Measurements from ENCODE around the gene CCM2L. TPM values are rescaled to one million over a fixed set of nuclear protein-coding genes. Genes with fewer than 3 reads are reported as not detected.

The CCM2L gene
- total and polyA plus RNA-seq, 2 of the 4 experiments (the other 2 are of a cell fraction), result not detected

DNA sequence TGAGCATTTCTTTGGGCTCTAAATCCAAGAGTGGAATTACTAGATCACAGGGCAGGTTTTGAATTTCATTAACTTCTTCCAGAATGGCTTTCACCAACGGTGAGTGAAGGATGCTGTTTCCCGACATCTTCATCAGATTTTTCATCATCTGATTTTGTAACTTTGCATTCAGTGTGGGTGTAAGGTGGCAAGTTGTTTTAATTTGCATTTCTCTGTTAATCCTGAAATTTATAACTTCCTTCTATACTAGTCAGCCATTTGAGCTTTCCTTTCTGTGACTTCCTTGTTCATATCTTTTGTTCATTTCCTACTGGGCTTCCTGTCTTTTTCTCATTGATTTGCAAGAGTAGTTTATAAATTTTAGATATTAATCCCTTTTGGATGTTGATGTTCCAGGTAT is 23.1 kb downstream of the CCM2L start:
- H4K5ac ChIP-seq (ENCODE audit: low read depth, low read length), result no peak overlapping the region
- no peak overlapping the region for H3K4ac ChIP-seq (ENCODE audit: low read depth, low read length)
- DNase-seq, result no peak
- H3K4me3 ChIP-seq (ENCODE audit: insufficient read depth, low read depth, low read length), result no peak overlapping the region
- ChIA-PET CTCF (no interaction called here), POLR2A (ENCODE audit: unreplicated experiment) (no interaction called here)
- no peak overlapping the region for H3K4me2 ChIP-seq (ENCODE audit: low read depth, low read length)
- intact Hi-C loops (cut with micrococcal nuclease) (no loop called here), in situ Hi-C loops (cut with MboI; ENCODE audit: low sequenced_read_pairs) (loop anchor here (5.0 kb wide), 1 partner anchor 211 kb away; no protein-coding TSS in a partner anchor), dilution Hi-C loops (cut with HindIII; ENCODE audit: low sequenced_read_pairs, unreplicated experiment) (no loop called here)
- H2BK20ac ChIP-seq (ENCODE audit: low read depth, low read length), result no peak overlapping the region
- no peaks in the 10 kb centered on the region for H3K9me1 ChIP-seq (ENCODE audit: insufficient read depth, low read length)
- no peak for ATAC-seq (ENCODE audit: low read depth)
- no peak overlapping the region for H3K9ac ChIP-seq (ENCODE audit: low read depth, low read length)
- H2BK15ac ChIP-seq (ENCODE audit: low read depth, low read length), result no peak overlapping the region
- no peak overlapping the region for H3K14ac ChIP-seq (replicated peaks; ENCODE audit: low read depth, low read length)
- H3K4me1 ChIP-seq (ENCODE audit: control insufficient read depth, insufficient read depth, low read length), result no peaks in the 10 kb centered on the region
- peaks cover 80% of the 10 kb centered on the region for H3K27me3 ChIP-seq (ENCODE audit: control insufficient read depth, insufficient read depth, low read length)
- H3K36me3 ChIP-seq (ENCODE audit: control insufficient read depth, insufficient read depth, low read length), result no peaks in the 10 kb centered on the region
- H4K20me1 ChIP-seq (ENCODE audit: insufficient read depth, low read length), result no peaks in the 10 kb centered on the region; the same call in 1 of the 2 replicates
- no peak overlapping the region for H2AK9ac ChIP-seq (replicated peaks; ENCODE audit: low read depth, low read length, poor library complexity)
- no peak overlapping the region for H3K56ac ChIP-seq (ENCODE audit: extremely low read depth, insufficient read depth, low read length)
- BruUV-seq (replicated peaks), result no TSS peak
- TF ChIP-seq MXI1 (IDR thresholded peaks at IDR 0.05; ENCODE audit: borderline replicate concordance, low read depth, low read length), result no peak
- no peak for TF ChIP-seq RCOR1 (IDR thresholded peaks at IDR 0.05; ENCODE audit: insufficient replicate concordance, low read length)
- no peak for TF ChIP-seq CHD1 (IDR thresholded peaks at IDR 0.05; ENCODE audit: low read depth, low read length)
- TF ChIP-seq FOS (IDR thresholded peaks at IDR 0.05; ENCODE audit: low read depth, low read length), result no peak
- no peak for TF ChIP-seq SMC3 (IDR thresholded peaks at IDR 0.05; ENCODE audit: low read depth, low read length)
- TF ChIP-seq, protein P1, sequence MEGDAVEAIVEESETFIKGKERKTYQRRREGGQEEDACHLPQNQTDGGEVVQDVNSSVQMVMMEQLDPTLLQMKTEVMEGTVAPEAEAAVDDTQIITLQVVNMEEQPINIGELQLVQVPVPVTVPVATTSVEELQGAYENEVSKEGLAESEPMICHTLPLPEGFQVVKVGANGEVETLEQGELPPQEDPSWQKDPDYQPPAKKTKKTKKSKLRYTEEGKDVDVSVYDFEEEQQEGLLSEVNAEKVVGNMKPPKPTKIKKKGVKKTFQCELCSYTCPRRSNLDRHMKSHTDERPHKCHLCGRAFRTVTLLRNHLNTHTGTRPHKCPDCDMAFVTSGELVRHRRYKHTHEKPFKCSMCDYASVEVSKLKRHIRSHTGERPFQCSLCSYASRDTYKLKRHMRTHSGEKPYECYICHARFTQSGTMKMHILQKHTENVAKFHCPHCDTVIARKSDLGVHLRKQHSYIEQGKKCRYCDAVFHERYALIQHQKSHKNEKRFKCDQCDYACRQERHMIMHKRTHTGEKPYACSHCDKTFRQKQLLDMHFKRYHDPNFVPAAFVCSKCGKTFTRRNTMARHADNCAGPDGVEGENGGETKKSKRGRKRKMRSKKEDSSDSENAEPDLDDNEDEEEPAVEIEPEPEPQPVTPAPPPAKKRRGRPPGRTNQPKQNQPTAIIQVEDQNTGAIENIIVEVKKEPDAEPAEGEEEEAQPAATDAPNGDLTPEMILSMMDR (conservative IDR thresholded peaks at IDR 0.05; ENCODE audit: low read depth, low read length), result no peak
- no peak for TF ChIP-seq MAFK (IDR thresholded peaks at IDR 0.05; ENCODE audit: low read depth, low read length)
- TF ChIP-seq BHLHE40 (IDR thresholded peaks at IDR 0.05; ENCODE audit: low read depth, low read length), result no peak
- TF ChIP-seq, protein P2, sequence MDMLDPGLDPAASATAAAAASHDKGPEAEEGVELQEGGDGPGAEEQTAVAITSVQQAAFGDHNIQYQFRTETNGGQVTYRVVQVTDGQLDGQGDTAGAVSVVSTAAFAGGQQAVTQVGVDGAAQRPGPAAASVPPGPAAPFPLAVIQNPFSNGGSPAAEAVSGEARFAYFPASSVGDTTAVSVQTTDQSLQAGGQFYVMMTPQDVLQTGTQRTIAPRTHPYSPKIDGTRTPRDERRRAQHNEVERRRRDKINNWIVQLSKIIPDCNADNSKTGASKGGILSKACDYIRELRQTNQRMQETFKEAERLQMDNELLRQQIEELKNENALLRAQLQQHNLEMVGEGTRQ (IDR thresholded peaks at IDR 0.05; ENCODE audit: low read depth, low read length), result no peak
- TF ChIP-seq POLR2A (IDR thresholded peaks at IDR 0.05; ENCODE audit: low read depth, low read length), result no peak
- TF ChIP-seq RAD21 (IDR thresholded peaks at IDR 0.05; ENCODE audit: low read length), result no peak
- TF ChIP-seq MAZ (IDR thresholded peaks at IDR 0.05; ENCODE audit: borderline replicate concordance, low read depth, low read length), result no peak
- TF ChIP-seq, protein P3, sequence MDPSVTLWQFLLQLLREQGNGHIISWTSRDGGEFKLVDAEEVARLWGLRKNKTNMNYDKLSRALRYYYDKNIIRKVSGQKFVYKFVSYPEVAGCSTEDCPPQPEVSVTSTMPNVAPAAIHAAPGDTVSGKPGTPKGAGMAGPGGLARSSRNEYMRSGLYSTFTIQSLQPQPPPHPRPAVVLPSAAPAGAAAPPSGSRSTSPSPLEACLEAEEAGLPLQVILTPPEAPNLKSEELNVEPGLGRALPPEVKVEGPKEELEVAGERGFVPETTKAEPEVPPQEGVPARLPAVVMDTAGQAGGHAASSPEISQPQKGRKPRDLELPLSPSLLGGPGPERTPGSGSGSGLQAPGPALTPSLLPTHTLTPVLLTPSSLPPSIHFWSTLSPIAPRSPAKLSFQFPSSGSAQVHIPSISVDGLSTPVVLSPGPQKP (IDR thresholded peaks at IDR 0.05; ENCODE audit: borderline replicate concordance, low read depth, low read length), result no peak
- TF ChIP-seq RFX5 (IDR thresholded peaks at IDR 0.05; ENCODE audit: low read depth, low read length), result no peak
- no peak for TF ChIP-seq NFE2L2 (IDR thresholded peaks at IDR 0.05; ENCODE audit: low read depth, low read length)
- no peak for TF ChIP-seq CEBPB (IDR thresholded peaks at IDR 0.05; ENCODE audit: low read depth, low read length)
- H3K23ac ChIP-seq (ENCODE audit: low read depth, low read length), result no peak overlapping the region
- WGBS, 2 experiments (ENCODE audit: extremely low coverage in 2 of 2, insufficient read length in 1 of 2), result no CpG with 5 or more reads among the region's 2 CpGs
- H3K79me1 ChIP-seq (ENCODE audit: low read depth in 1 of 2, low read length in 2 of 2), result no peaks in the 10 kb centered on the region
- H3K27ac ChIP-seq (ENCODE audit: insufficient read depth, low read length), result no peak overlapping the region
- no peak overlapping the region for H2BK120ac ChIP-seq (ENCODE audit: low read depth, low read length)
- H2AK5ac ChIP-seq (ENCODE audit: low read depth, low read length), result no peak overlapping the region
- no peak overlapping the region for H2BK5ac ChIP-seq (ENCODE audit: low read depth, low read length, poor library complexity, severe bottlenecking)
- no peak overlapping the region for H4K8ac ChIP-seq (ENCODE audit: low read depth in 2 of 2, low read length in 2 of 2)
- no peak overlapping the region for H2AFZ ChIP-seq (replicated peaks; ENCODE audit: low read length, poor library complexity)
- peaks cover 3% of the 10 kb centered on the region for H3K9me3 ChIP-seq (ENCODE audit: control insufficient read depth, insufficient read depth, low read length)
- no peak overlapping the region for H3K18ac ChIP-seq (ENCODE audit: low read depth, low read length)
- H4K91ac ChIP-seq (ENCODE audit: insufficient read depth, low read depth, low read length), result no peak overlapping the region
